PFSK-1 (cell line): ENCODE results near the gene COL6A3.

ENCODE experiments used
- POLR2AphosphoS5 ChIP-seq: IDR thresholded peaks from 2 replicates; pipeline ENCODE4 v1.6.1; 2012; ENCODE audit warnings: low read depth, mild to moderate bottlenecking, control low read depth, low read length, moderate library complexity
- SIN3A ChIP-seq: IDR thresholded peaks from 2 replicates; pipeline ENCODE4 v1.6.1; 2012; ENCODE audit warnings: mild to moderate bottlenecking, low read length, moderate library complexity, borderline replicate concordance; ENCODE audit not compliant: insufficient read depth

DNA sequence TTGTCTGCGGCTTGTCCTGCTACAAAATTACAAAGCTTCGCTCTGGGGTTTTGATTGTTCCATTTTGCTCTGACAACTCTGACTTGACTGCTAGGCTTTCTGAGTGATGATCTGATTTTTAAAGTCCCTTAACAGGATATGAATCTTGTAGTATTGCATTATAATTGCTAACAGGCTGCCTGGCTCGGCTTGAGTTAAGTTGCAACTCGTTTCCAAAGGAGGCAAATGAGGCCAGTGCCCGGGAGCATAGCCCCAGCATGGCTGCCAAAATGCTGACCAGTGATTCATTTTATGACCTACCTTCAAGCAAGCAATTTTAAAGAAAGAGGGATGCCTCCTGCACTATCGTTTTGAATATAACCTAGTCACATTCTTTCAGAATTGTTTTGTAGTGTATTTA, 135.4 kb downstream of the COL6A3 start:
- TF ChIP-seq SIN3A (no peak), POLR2AphosphoS5 (no peak)
